ENCODE measurements around the gene ADARB2. TPM values are rescaled to one million over a fixed set of nuclear protein-coding genes. Genes with fewer than 3 reads are reported as not detected.
A peak's percentile ranks its signal among the peaks of the same experiment; 100 is the strongest.

Gene ADARB2
- total RNA-seq, 4 donors from 2014 or later: 0.32 to 1.6 (median 0.80) TPM

- H3K27me3 ChIP-seq: no peaks in the 10 kb centered on the region
- no peak for DNase-seq (ENCODE audit: low spot score in 2 of 2)
- H3K27ac ChIP-seq: no peak overlapping the region
- H3K9me3 ChIP-seq: no peaks in the 10 kb centered on the region
- no peaks in the 10 kb centered on the region for H3K36me3 ChIP-seq
- WGBS: 23% methylated on average over 5 of the region's 5 CpGs
- H3K4me1 ChIP-seq: peaks cover 16% of the 10 kb centered on the region
- no peak overlapping the region for H3K4me3 ChIP-seq
- TF ChIP-seq POLR2A (IDR thresholded peaks at IDR 0.05): no peak
- TF ChIP-seq EP300 (IDR thresholded peaks at IDR 0.05): no peak
- TF ChIP-seq POLR2AphosphoS5 (IDR thresholded peaks at IDR 0.05): no peak
- no peak for TF ChIP-seq CTCF (IDR thresholded peaks at IDR 0.05)
Observed at GRCh38 chr10:1293157-1293556, 444.2 kb downstream of the ADARB2 start.

- Histone ChIP-seq H3K4me1 (peaks cover 21% of the 10 kb centered on the region), H3K27ac (no peak overlapping the region), H3K4me3 (no peak overlapping the region), H3K9me3 (no peaks in the 10 kb centered on the region), H3K36me3 (no peaks in the 10 kb centered on the region), H3K27me3 (no peaks in the 10 kb centered on the region)
- 73% methylated on average over 10 of the region's 13 CpGs for WGBS
- TF ChIP-seq POLR2AphosphoS5 (IDR thresholded peaks at IDR 0.05) (no peak), POLR2A (IDR thresholded peaks at IDR 0.05) (no peak), CTCF (IDR thresholded peaks at IDR 0.05) (no peak), EP300 (IDR thresholded peaks at IDR 0.05) (no peak)
- DNase-seq (ENCODE audit: low spot score in 2 of 2): peak in 1 of 2 donors; percentile 50
Observed at GRCh38 chr10:1292611-1293031, 444.7 kb downstream of the ADARB2 start.

GRCh38 chr10:1291178-1292090 lies 445.9 kb downstream of the ADARB2 start:
- DNase-seq (ENCODE audit: low spot score in 2 of 2): peak in 1 of 2 donors; percentile 65
- peaks cover 21% of the 10 kb centered on the region for H3K4me1 ChIP-seq
- 82% methylated on average over 17 of the region's 27 CpGs for WGBS

GRCh38 chr10:1290071-1290471 lies 447.3 kb downstream of the ADARB2 start:
- DNase-seq (ENCODE audit: low spot score in 2 of 2): peak in 1 of 2 donors; percentile 55
- 63% methylated on average over 6 of the region's 8 CpGs for WGBS
- Histone ChIP-seq H3K9me3 (no peaks in the 10 kb centered on the region), H3K4me3 (no peak overlapping the region), H3K36me3 (no peaks in the 10 kb centered on the region), H3K4me1 (peaks cover 21% of the 10 kb centered on the region), H3K27ac (peak overlapping the region; percentile 45), H3K27me3 (no peaks in the 10 kb centered on the region)
- TF ChIP-seq EP300 (IDR thresholded peaks at IDR 0.05): no peak
- TF ChIP-seq POLR2A (IDR thresholded peaks at IDR 0.05): no peak
- no peak for TF ChIP-seq POLR2AphosphoS5 (IDR thresholded peaks at IDR 0.05)
- no peak for TF ChIP-seq CTCF (IDR thresholded peaks at IDR 0.05)

More at GRCh38 chr10:1291178-1292090, 445.9 kb downstream of the ADARB2 start:
- no peak for TF ChIP-seq EP300 (IDR thresholded peaks at IDR 0.05)
- TF ChIP-seq CTCF (IDR thresholded peaks at IDR 0.05): no peak
- no peak for TF ChIP-seq POLR2A (IDR thresholded peaks at IDR 0.05)
- TF ChIP-seq POLR2AphosphoS5 (IDR thresholded peaks at IDR 0.05): no peak
- Histone ChIP-seq H3K9me3 (no peaks in the 10 kb centered on the region), H3K4me3 (no peak overlapping the region), H3K27ac (no peak overlapping the region), H3K36me3 (no peaks in the 10 kb centered on the region), H3K27me3 (no peaks in the 10 kb centered on the region)

GRCh38 chr10:1289591-1289990 lies 447.7 kb downstream of the ADARB2 start:
- Histone ChIP-seq H3K4me3 (no peak overlapping the region), H3K27me3 (no peaks in the 10 kb centered on the region), H3K36me3 (no peaks in the 10 kb centered on the region), H3K4me1 (peaks cover 21% of the 10 kb centered on the region), H3K27ac (no peak overlapping the region), H3K9me3 (no peaks in the 10 kb centered on the region)
- DNase-seq (ENCODE audit: low spot score in 2 of 2): no peak
- TF ChIP-seq POLR2AphosphoS5 (IDR thresholded peaks at IDR 0.05) (no peak), POLR2A (IDR thresholded peaks at IDR 0.05) (no peak), EP300 (IDR thresholded peaks at IDR 0.05) (no peak), CTCF (IDR thresholded peaks at IDR 0.05) (no peak)
- 39% methylated on average over 4 of the region's 16 CpGs for WGBS

Measured in suprapubic skin (tissue), 4 donors.